ENCODE data around the gene PFKFB1. TPM values are rescaled to one million over a fixed set of nuclear protein-coding genes. Genes with fewer than 3 reads are reported as not detected.

The PFKFB1 gene
- total RNA-seq (2022; extraction: Qiagen RNA extraction; ENCODE audit: low read depth) = 0.16 TPM in 1 of 5 replicates, not detected in the others

GRCh38 chrX:54994099-54994498, at the start of gene PFKFB1:
PFKFB1 (minus strand) TSS chrX:54994188; CDS start chrX:54994007, 181 bp downstream.

DNA sequence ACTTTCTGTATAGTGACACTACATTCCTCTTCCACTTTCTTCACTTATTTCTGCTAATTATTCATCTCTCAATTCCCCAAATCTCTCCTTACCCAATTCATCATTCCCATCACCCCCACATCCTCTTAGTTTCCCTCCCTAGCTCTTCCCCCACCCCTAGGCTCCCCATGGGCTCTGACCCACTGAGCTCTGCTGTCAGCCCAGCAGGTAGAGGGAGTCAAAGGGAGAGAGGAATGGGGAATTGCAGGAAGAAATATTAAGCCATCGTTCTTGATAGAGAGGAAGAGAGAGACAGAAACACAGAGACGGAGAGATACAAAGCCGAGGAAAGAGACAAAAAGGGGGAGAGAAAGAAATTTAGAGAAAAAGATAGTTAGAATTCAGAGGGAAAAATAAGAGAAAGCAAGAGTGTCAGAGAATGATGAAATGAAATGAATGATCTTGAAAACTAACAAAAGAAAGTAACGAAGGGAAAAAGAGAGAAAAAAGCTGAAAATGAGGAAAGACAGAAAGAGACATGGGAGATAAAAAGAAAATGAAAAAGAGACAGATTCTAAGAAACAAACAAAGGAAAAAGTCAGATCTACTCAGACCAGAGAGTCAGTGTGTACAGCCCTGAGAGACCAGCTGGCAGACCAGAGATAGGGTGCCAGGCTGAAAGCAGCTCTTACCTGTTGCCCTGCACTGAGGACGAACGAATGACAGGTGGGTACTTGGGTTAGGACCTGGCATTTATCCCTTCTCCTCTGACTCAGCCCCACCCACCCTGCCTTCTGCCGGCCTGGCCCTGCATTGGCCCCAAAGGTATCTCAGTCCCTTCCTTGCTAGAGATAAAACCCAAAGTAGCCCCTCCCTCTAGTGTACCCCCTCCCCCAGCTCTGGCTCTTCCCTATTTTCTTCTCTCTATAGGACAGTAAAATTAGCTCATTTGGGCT, 36.5 kb upstream of the PFKFB1 start, which contains the start of gene ALAS2:
Gene ALAS2 (minus strand): TSS at position 707 of the 935 bp plus-strand sequence. CDS start 4,977 bp downstream, outside the sequence.

GRCh38 chrX:54999717-55000598, 6.0 kb upstream of the PFKFB1 start, which contains the start of gene APEX2:
APEX2 (plus strand) TSS chrX:55000363; CDS start chrX:55000423, 60 bp downstream.

DNA sequence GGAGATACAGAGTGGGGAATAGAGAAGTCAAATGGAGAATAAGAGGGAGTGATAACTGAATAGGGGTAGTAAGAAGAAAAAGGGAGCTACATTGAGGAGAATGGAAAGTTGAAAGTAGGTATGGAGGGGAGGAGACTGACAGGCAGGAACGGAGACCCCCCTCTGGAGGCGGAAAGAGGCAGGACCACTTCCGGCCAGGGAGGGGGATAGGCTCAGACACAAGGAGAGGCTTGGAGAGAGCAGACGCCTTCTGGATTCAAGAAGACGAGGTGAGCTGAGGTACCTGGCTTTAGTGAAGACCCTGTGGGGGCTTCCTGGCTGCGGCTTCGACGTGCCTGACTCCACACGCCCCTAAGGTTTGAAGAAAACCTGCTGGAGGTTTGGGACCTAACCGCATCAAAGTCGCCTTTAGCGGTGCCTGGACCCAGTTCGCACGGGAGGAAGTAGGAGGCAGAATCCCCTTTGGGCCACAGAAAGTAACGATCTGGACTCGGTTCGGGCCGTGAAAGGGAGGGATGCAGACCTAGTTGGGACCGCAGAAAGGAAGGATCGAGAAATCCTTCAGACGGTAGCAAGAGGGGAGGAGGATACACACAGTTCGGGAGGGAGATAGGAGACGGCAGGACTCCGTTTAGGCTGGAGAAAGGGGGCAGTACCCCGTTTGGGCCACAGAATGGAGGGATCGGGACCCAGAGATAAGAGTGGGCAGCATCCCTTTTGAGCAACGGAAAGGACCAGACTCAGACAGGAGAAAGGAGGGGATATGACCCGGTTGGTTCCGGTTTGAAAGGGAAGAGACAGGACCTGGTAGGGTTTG, 73.2 kb downstream of the PFKFB1 start, which contains the start of gene TRO:
Gene TRO (plus strand): TSS at position 215 of the 817 bp plus-strand sequence. CDS start 1,423 bp downstream, outside the sequence.

Other genes with a start within 250 kb of the PFKFB1 start
- 0.02 TPM in 1 of 5 replicates, not detected in the others for gene ITIH6, start 195.9 kb downstream of the PFKFB1 start, total RNA-seq (2022; extraction: Qiagen RNA extraction; ENCODE audit: low read depth)
- 75.6 to 88.7 TPM (median 82.8 TPM) in 5 replicates for gene MAGED2, start 186.4 kb downstream of the PFKFB1 start, total RNA-seq (2022; extraction: Qiagen RNA extraction; ENCODE audit: low read depth)
- gene TRO, start 73.4 kb downstream of the PFKFB1 start, total RNA-seq (2022; extraction: Qiagen RNA extraction; ENCODE audit: low read depth) = 0.56 to 1.2 TPM (median 0.70 TPM) in 5 replicates
- gene APEX2, start 6.2 kb upstream of the PFKFB1 start, total RNA-seq (2022; extraction: Qiagen RNA extraction; ENCODE audit: low read depth) = 24.9 to 32.3 TPM (median 30.8 TPM) in 5 replicates
- gene ALAS2, start 36.8 kb upstream of the PFKFB1 start, total RNA-seq (2022; extraction: Qiagen RNA extraction; ENCODE audit: low read depth) = not detected in 5 replicates
- gene PAGE2B, start 80.8 kb upstream of the PFKFB1 start, total RNA-seq (2022; extraction: Qiagen RNA extraction; ENCODE audit: low read depth) = not detected in 5 replicates
- gene PAGE2, start 94.8 kb upstream of the PFKFB1 start, total RNA-seq (2022; extraction: Qiagen RNA extraction; ENCODE audit: low read depth) = not detected in 5 replicates
- not detected in 5 replicates for gene PAGE5, start 226.2 kb upstream of the PFKFB1 start, total RNA-seq (2022; extraction: Qiagen RNA extraction; ENCODE audit: low read depth)